SK-N-SH treated with all-trans-retinoic acid at 6 μM for 48 hours (cell line): ENCODE measurements around the gene RPS19BP1.

ENCODE experiments used
- ATAC-seq: fragments of 200-7000 bp; cut with Tn5 transposase; 3 replicates; pipeline ENCODE4 v1.9.1; 2020; ENCODE audit warnings: mild to moderate bottlenecking, moderate library complexity
- ARNTL ChIP-seq: fragments of 450-650 bp; formaldehyde crosslinking; IDR thresholded peaks from 2 replicates; pipeline ENCODE4 v1.5.0; 2020; ENCODE audit warnings: low read depth, mild to moderate bottlenecking, moderate library complexity, borderline replicate concordance
- BACH2 ChIP-seq: fragments of 250-450 bp; sonication (Bioruptor Pico); IDR thresholded peaks from 2 replicates; pipeline ENCODE4 v1.9.0; 2021; ENCODE audit warnings: mild to moderate bottlenecking, borderline replicate concordance
- CREB5 ChIP-seq: fragments of 250-450 bp; sonication (Bioruptor Pico); IDR thresholded peaks from 2 replicates; pipeline ENCODE4 v1.5.1; 2020; ENCODE audit warnings: low read depth, mild to moderate bottlenecking, moderate library complexity
- CSDC2 ChIP-seq: fragments of 250-450 bp; sonication (Bioruptor Pico); IDR thresholded peaks from 2 replicates; pipeline ENCODE4 v1.5.0; 2020; ENCODE audit warnings: mild to moderate bottlenecking, moderate library complexity
- CSRNP3 ChIP-seq: fragments of 250-450 bp; sonication (Bioruptor Pico); IDR thresholded peaks from 2 replicates; pipeline ENCODE4 v1.5.1; 2021; ENCODE audit warnings: mild to moderate bottlenecking, moderate library complexity
- ESRRG ChIP-seq: fragments of 250-450 bp; sonication (Bioruptor Pico); IDR thresholded peaks from 2 replicates; pipeline ENCODE4 v1.6.1; 2021; ENCODE audit warnings: mild to moderate bottlenecking
- GLIS3 ChIP-seq: fragments of 250-450 bp; sonication (Bioruptor Pico); IDR thresholded peaks from 2 replicates; pipeline ENCODE4 v1.5.0; 2020; ENCODE audit warnings: mild to moderate bottlenecking, moderate library complexity
- ISL1 ChIP-seq: fragments of 250-450 bp; sonication (Bioruptor Pico); IDR thresholded peaks from 2 replicates; pipeline ENCODE4 v2.1.2; 2022; ENCODE audit warnings: mild to moderate bottlenecking, moderate library complexity
- OSR1 ChIP-seq: fragments of 250-450 bp; sonication (Bioruptor Pico); IDR thresholded peaks from 2 replicates; pipeline ENCODE4 v1.8.0; 2022; ENCODE audit warnings: moderate library complexity, mild to moderate bottlenecking, inconsistent platforms
- PATZ1 ChIP-seq: fragments of 250-450 bp; sonication (Bioruptor Pico); IDR thresholded peaks from 2 replicates; pipeline ENCODE4 v1.8.0; 2020; ENCODE audit warnings: mild to moderate bottlenecking, moderate library complexity, borderline replicate concordance
- PPARA ChIP-seq: fragments of 250-450 bp; sonication (Bioruptor Pico); IDR thresholded peaks from 2 replicates; pipeline ENCODE4 v1.5.0; 2020; ENCODE audit warnings: mild to moderate bottlenecking, borderline replicate concordance
- RARB ChIP-seq: fragments of 250-450 bp; sonication (Bioruptor Pico); IDR thresholded peaks from 2 replicates; pipeline ENCODE4 v1.8.0; 2021; ENCODE audit warnings: mild to moderate bottlenecking, moderate library complexity
- SNAI2 ChIP-seq: fragments of 250-450 bp; sonication (Bioruptor Pico); IDR thresholded peaks from 2 replicates; pipeline ENCODE4 v1.5.0; 2020; ENCODE audit warnings: mild to moderate bottlenecking, moderate library complexity
- TCF4 ChIP-seq: fragments of 250-450 bp; sonication (Bioruptor Pico); IDR thresholded peaks from 2 replicates; pipeline ENCODE4 v1.8.0; 2021; ENCODE audit warnings: mild to moderate bottlenecking, moderate library complexity, borderline replicate concordance
- TOX ChIP-seq: fragments of 250-450 bp; sonication (Bioruptor Pico); IDR thresholded peaks from 2 replicates; pipeline ENCODE4 v1.8.0; 2021; ENCODE audit warnings: mild to moderate bottlenecking, moderate library complexity, borderline replicate concordance
- TSHZ2 ChIP-seq: fragments of 250-450 bp; sonication (Bioruptor Pico); IDR thresholded peaks from 2 replicates; pipeline ENCODE4 v1.5.0; 2020; ENCODE audit warnings: mild to moderate bottlenecking, moderate library complexity
- ZC3H10 ChIP-seq: fragments of 250-450 bp; sonication (Bioruptor Pico); IDR thresholded peaks from 2 replicates; pipeline ENCODE4 v1.5.1; 2021; ENCODE audit warnings: mild to moderate bottlenecking, moderate library complexity
- ZFP3 ChIP-seq: fragments of 250-450 bp; sonication (Bioruptor Pico); IDR thresholded peaks from 2 replicates; pipeline ENCODE4 v1.5.0; 2020; ENCODE audit warnings: mild to moderate bottlenecking, moderate library complexity
- ZFP30 ChIP-seq: fragments of 450-650 bp; formaldehyde crosslinking; IDR thresholded peaks from 2 replicates; pipeline ENCODE4 v1.5.0; 2022; ENCODE audit warnings: mild to moderate bottlenecking, moderate library complexity
- ZNF565 ChIP-seq: fragments of 450-650 bp; formaldehyde crosslinking; conservative IDR thresholded peaks from 2 replicates; pipeline ENCODE4 v1.5.0; 2020; ENCODE audit warnings: low read depth, mild to moderate bottlenecking, moderate library complexity
- ZNF8 ChIP-seq: fragments of 450-650 bp; formaldehyde crosslinking; IDR thresholded peaks from 2 replicates; pipeline ENCODE4 v1.5.0; 2020; ENCODE audit warnings: mild to moderate bottlenecking, moderate library complexity

The RPS19BP1 gene

GRCh38 chr22:39565414-39565944 lies 32.9 kb upstream of the RPS19BP1 start:
- ATAC-seq = no peak
- TF ChIP-seq SNAI2 (CRISPR knock-in tag) (no peak), OSR1 (CRISPR knock-in tag) (no peak), PATZ1 (no peak), ISL1 (CRISPR knock-in tag) (no peak)

GRCh38 chr22:39563571-39564428 lies 31.3 kb upstream of the RPS19BP1 start:
- no peak for TF ChIP-seq ZNF8
- TF ChIP-seq BACH2 = no peak
- TF ChIP-seq RARB (CRISPR knock-in tag) = no peak
- TF ChIP-seq OSR1 (CRISPR knock-in tag) = no peak
- TF ChIP-seq ZFP30 = no peak
- no peak for TF ChIP-seq GLIS3
- TF ChIP-seq CSRNP3 (CRISPR knock-in tag) = no peak
- TF ChIP-seq CSDC2 (CRISPR knock-in tag) = no peak
- no peak for TF ChIP-seq TCF4
- no peak for TF ChIP-seq PPARA (CRISPR knock-in tag)
- no peak for TF ChIP-seq ZC3H10 (CRISPR knock-in tag)
- TF ChIP-seq PATZ1 = no peak
- no peak for TF ChIP-seq TSHZ2 (CRISPR knock-in tag)
- no peak for TF ChIP-seq ZFP3
- no peak for TF ChIP-seq SNAI2 (CRISPR knock-in tag)
- TF ChIP-seq ISL1 (CRISPR knock-in tag) = no peak
- TF ChIP-seq TOX (CRISPR knock-in tag) = no peak
- no peak for TF ChIP-seq ZNF565 (CRISPR knock-in tag)
- TF ChIP-seq ARNTL (CRISPR knock-in tag) = no peak
- no peak for ATAC-seq

- ATAC-seq = no peak
- TF ChIP-seq CSDC2 (CRISPR knock-in tag) (no peak), CSRNP3 (CRISPR knock-in tag) (no peak), GLIS3 (no peak), ESRRG (CRISPR knock-in tag) (no peak), CREB5 (no peak), ZC3H10 (CRISPR knock-in tag) (no peak), PATZ1 (no peak), ZFP3 (no peak), RARB (CRISPR knock-in tag) (no peak), ZNF565 (CRISPR knock-in tag) (no peak)
These were observed 30.4 kb upstream of the RPS19BP1 start for GRCh38 chr22:39562839-39563489.
